KMS-11 (cell line): Measurements from ENCODE around the gene MFSD2A.

ENCODE experiments used
- H2AFZ ChIP-seq: fragments of 200-600 bp; sonication (generic); 2 replicates; pipeline ENCODE4 v1.6.1; 2016; ENCODE audit warnings: antibody characterized with exemption, mixed run types, low read depth
- H3K27ac ChIP-seq: fragments of 200-600 bp; sonication (generic); 2 replicates; pipeline ENCODE4 v1.6.1; 2016; ENCODE audit warnings: mild to moderate bottlenecking, mixed run types
- H3K27me3 ChIP-seq: fragments of 200-600 bp; sonication (generic); 2 replicates; pipeline ENCODE4 v1.6.1; 2017; ENCODE audit warnings: mild to moderate bottlenecking, low read depth, mixed run types, moderate library complexity; ENCODE audit not compliant: insufficient read depth
- H3K36me3 ChIP-seq: fragments of 200-600 bp; sonication (generic); 2 replicates; pipeline ENCODE4 v1.6.1; 2017; ENCODE audit warnings: mild to moderate bottlenecking, mixed run types; ENCODE audit not compliant: insufficient read depth
- H3K4me1 ChIP-seq: fragments of 200-600 bp; sonication (generic); 2 replicates; pipeline ENCODE4 v1.6.1; 2016; ENCODE audit warnings: mild to moderate bottlenecking, low read depth, mixed run types; ENCODE audit not compliant: poor library complexity, severe bottlenecking
- H3K4me2 ChIP-seq: fragments of 200-600 bp; sonication (generic); 2 replicates; pipeline ENCODE4 v1.7.0; 2016; ENCODE audit warnings: mild to moderate bottlenecking, mixed run types
- H3K4me3 ChIP-seq: fragments of 200-600 bp; sonication (generic); IDR thresholded peaks from 2 replicates; pipeline ENCODE4 v1.6.1; 2017; ENCODE audit warnings: low read depth, low read length, mixed read lengths; ENCODE audit not compliant: insufficient read depth
- H3K79me2 ChIP-seq: fragments of 200-600 bp; sonication (generic); 2 replicates; pipeline ENCODE4 v1.6.1; 2016; ENCODE audit warnings: low read depth, mixed run types; ENCODE audit not compliant: insufficient read depth
- H3K9ac ChIP-seq: fragments of 200-600 bp; sonication (generic); 2 replicates; pipeline ENCODE4 v1.6.1; 2016; ENCODE audit warnings: mild to moderate bottlenecking, mixed run types
- H4K20me1 ChIP-seq: fragments of 200-600 bp; sonication (generic); 2 replicates; pipeline ENCODE4 v1.6.1; 2016; ENCODE audit warnings: mild to moderate bottlenecking, mixed run types; ENCODE audit not compliant: insufficient read depth
- TF ChIP-seq, protein P1 (sequence below): fragments of 200-600 bp; sonication (generic); conservative IDR thresholded peaks from 2 replicates; pipeline ENCODE4 v1.6.1; 2017; ENCODE audit warnings: low read depth, mild to moderate bottlenecking, antibody characterized with exemption, low read length, moderate library complexity, mixed read lengths

The MFSD2A gene

DNA sequence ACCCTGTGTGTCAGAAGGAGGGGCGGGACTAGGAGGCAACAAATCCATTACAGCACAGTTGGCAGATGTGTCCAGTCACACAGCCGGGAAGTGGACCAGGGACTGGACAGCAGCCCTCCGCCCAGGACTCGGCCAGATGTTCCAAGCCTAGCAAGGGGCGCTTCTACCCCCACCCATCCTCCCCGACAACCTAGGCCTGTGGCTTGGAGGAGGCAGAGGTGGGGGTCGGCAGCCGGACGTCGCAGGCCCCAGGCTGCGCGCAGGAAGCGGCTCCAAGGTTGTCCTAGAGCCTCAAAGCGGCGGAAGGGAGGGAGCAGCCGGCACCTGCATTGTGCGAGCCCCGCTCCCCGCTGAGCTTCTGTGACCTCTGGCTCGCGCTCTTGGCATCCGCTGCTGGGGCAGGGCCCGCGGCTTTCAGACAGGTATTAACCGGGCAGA, 32.7 kb upstream of the MFSD2A start:
- Histone ChIP-seq H3K4me1 (no peaks in the 10 kb centered on the region), H3K9ac (no peak overlapping the region), H2AFZ (no peak overlapping the region), H3K27me3 (no peaks in the 10 kb centered on the region), H3K4me2 (no peak overlapping the region), H3K27ac (no peak overlapping the region), H3K79me2 (no peaks in the 10 kb centered on the region), H3K36me3 (no peaks in the 10 kb centered on the region), H3K4me3 (no peak overlapping the region), H4K20me1 (no peaks in the 10 kb centered on the region)
- TF ChIP-seq, protein P1, sequence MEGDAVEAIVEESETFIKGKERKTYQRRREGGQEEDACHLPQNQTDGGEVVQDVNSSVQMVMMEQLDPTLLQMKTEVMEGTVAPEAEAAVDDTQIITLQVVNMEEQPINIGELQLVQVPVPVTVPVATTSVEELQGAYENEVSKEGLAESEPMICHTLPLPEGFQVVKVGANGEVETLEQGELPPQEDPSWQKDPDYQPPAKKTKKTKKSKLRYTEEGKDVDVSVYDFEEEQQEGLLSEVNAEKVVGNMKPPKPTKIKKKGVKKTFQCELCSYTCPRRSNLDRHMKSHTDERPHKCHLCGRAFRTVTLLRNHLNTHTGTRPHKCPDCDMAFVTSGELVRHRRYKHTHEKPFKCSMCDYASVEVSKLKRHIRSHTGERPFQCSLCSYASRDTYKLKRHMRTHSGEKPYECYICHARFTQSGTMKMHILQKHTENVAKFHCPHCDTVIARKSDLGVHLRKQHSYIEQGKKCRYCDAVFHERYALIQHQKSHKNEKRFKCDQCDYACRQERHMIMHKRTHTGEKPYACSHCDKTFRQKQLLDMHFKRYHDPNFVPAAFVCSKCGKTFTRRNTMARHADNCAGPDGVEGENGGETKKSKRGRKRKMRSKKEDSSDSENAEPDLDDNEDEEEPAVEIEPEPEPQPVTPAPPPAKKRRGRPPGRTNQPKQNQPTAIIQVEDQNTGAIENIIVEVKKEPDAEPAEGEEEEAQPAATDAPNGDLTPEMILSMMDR: no peak

DNA sequence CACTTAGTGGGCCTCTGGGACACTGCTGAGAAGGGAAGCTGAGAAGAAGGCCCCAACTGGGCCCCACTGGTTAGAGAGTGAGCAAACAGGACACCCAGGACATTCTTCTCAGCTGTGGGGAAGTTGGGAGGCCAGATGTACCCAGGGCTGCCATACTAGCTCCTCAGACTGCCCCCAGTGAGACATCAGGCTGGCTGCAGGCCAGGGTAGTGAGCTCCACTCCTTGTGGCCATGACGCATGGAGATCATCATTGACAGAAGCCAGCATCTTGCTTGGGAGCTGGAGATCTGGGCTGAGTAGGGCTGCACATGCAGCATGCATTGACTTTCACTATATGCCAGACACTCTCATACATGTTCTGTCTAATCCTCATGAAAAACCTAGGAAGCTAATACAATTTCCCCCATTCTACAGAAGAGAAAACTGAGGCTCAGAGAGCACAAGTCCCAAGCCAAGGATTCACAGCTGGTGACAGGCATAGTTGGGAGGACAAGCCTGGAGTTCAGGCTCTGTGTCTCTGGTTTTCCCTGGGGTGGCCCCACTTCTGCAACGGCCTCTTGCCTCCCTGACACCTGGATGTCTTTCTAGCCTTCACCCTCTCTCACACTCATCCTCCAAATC, 29.1 kb upstream of the MFSD2A start:
- TF ChIP-seq, protein P1: no peak
- Histone ChIP-seq H3K4me2 (no peak overlapping the region), H3K9ac (no peak overlapping the region), H3K4me1 (no peaks in the 10 kb centered on the region), H3K27ac (no peak overlapping the region), H3K27me3 (no peaks in the 10 kb centered on the region), H3K36me3 (no peaks in the 10 kb centered on the region), H4K20me1 (no peaks in the 10 kb centered on the region), H3K4me3 (no peak overlapping the region), H3K79me2 (no peaks in the 10 kb centered on the region), H2AFZ (no peak overlapping the region)

DNA sequence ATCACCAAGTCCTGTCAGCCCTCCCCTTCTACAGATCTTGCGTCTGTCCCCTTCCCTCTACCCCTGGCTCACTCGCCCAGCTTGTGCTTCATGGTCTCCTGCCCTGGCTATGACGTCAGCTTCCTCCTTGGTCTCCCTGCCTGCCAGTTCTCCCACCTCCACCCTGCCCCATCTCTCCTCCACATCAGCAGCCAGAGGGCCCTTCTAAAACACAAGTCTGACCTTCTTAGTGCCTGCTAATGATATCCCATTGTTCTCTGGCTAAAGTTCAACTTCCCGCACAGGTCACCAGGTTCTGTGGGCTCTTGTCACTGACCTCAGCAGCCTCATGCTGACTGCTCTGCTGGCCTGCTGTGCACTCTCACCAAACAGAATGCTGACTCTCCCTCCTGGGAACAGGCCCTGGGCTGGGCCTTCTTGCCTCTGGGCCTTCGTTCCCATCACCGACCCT, 28.6 kb upstream of the MFSD2A start:
- no peak overlapping the region for H3K9ac ChIP-seq
- no peaks in the 10 kb centered on the region for H3K36me3 ChIP-seq
- no peak overlapping the region for H3K27ac ChIP-seq
- no peak overlapping the region for H3K4me2 ChIP-seq
- no peak overlapping the region for H3K4me3 ChIP-seq
- H3K4me1 ChIP-seq: no peaks in the 10 kb centered on the region
- H3K79me2 ChIP-seq: no peaks in the 10 kb centered on the region
- no peak overlapping the region for H2AFZ ChIP-seq
- no peaks in the 10 kb centered on the region for H3K27me3 ChIP-seq
- no peaks in the 10 kb centered on the region for H4K20me1 ChIP-seq
- TF ChIP-seq, protein P1: no peak

DNA sequence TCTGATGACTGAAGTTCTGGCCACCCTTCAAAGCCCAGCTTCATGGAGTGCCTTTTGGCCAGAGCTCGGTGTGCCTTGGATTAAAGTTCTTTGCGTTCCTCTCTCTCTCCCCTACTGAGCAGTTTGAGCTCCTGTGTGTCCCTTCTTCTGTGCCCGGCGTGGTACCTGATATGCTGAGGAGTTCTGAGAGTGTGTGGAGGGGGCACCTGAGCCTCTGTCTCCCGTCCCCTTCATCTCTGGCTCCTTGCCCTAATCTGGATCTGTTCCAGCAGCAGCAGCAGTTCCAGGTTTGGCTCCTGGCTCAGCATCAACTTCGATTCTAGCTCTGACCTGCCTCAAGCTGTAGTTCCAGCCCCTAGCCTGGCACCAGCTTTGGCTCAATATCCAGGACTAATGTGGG, 28.1 kb upstream of the MFSD2A start:
- H3K36me3 ChIP-seq: no peaks in the 10 kb centered on the region
- no peaks in the 10 kb centered on the region for H3K27me3 ChIP-seq
- TF ChIP-seq, protein P1: no peak
- H3K79me2 ChIP-seq: no peaks in the 10 kb centered on the region
- H2AFZ ChIP-seq: no peak overlapping the region
- no peak overlapping the region for H3K4me3 ChIP-seq
- H4K20me1 ChIP-seq: no peaks in the 10 kb centered on the region
- H3K4me1 ChIP-seq: no peaks in the 10 kb centered on the region
- H3K4me2 ChIP-seq: no peak overlapping the region
- H3K27ac ChIP-seq: no peak overlapping the region
- no peak overlapping the region for H3K9ac ChIP-seq
